HG03196 (cell line): Measurements from ENCODE around the gene TNP2.

ENCODE experiments used
- ATAC-seq: cut with Tn5 transposase; IDR thresholded peaks from one replicate; pipeline ENCODE4 v1.9.1; 2021; ENCODE audit not compliant: unreplicated experiment

The TNP2 gene

GRCh38 chr16:11258553-11259492 lies 10.3 kb downstream of the TNP2 start:
- ATAC-seq = no peak

- no peak for ATAC-seq
Measured at GRCh38 chr16:11257131-11257938, 11.8 kb downstream of the TNP2 start.

- no peak for ATAC-seq
Measured at GRCh38 chr16:11256661-11257130, 12.4 kb downstream of the TNP2 start.

GRCh38 chr16:11255737-11256660 lies 13.1 kb downstream of the TNP2 start, which contains the start of gene SOCS1:
SOCS1 (minus strand) TSS chr16:11256204; CDS start chr16:11255478, 726 bp downstream.
- ATAC-seq = peak; percentile 45

- no peak for ATAC-seq
Measured at GRCh38 chr16:11254913-11255736, 14.0 kb downstream of the TNP2 start.

- ATAC-seq = no peak
Measured at GRCh38 chr16:11253995-11254912, 14.9 kb downstream of the TNP2 start.

GRCh38 chr16:11253009-11253994 lies 15.8 kb downstream of the TNP2 start:
- no peak for ATAC-seq

GRCh38 chr16:11252482-11252931 lies 16.6 kb downstream of the TNP2 start:
- no peak for ATAC-seq

GRCh38 chr16:11251525-11252481 lies 17.3 kb downstream of the TNP2 start:
- no peak for ATAC-seq

GRCh38 chr16:11250786-11251524 lies 18.2 kb downstream of the TNP2 start:
- no peak for ATAC-seq

GRCh38 chr16:11250091-11250785 lies 18.9 kb downstream of the TNP2 start:
- ATAC-seq = no peak

- no peak for ATAC-seq
Measured at GRCh38 chr16:11249233-11250061, 19.7 kb downstream of the TNP2 start.

GRCh38 chr16:11248133-11248532 lies 21.0 kb downstream of the TNP2 start:
- ATAC-seq = no peak

GRCh38 chr16:11245988-11246387 lies 23.1 kb downstream of the TNP2 start:
- ATAC-seq = no peak
